Endothelial cell of umbilical vein (primary cell): Measurements from ENCODE around the gene PARVA. TPM values are rescaled to one million over a fixed set of nuclear protein-coding genes. Genes with fewer than 3 reads are reported as not detected.
"Not testable (repeated sequence)": the region's sequence is repeated elsewhere in the genome, so short reads cannot be mapped to it uniquely, and the experiment has no call there.

ENCODE experiments used
- BruUV-seq: library from RNA; stranded (reverse); fragments of 400-500 nt; replicated peaks from 2 replicates; lab custom pipeline; 2021; lab: Mats Ljungman, UMichigan
- CTCF ChIA-PET: fragments of 300-600, 350-600 bp; sonication (Branson Sonifier 250); formaldehyde crosslinking; loops from one replicate; lab custom pipeline; 2021; ENCODE audit warnings: antibody characterized with exemption, inconsistent platforms; lab: Charles Lee
- POLR2A ChIA-PET: fragments of 300-600, 350-600 bp; sonication (Branson Sonifier 250); formaldehyde crosslinking; loops from one replicate; lab custom pipeline; 2021; ENCODE audit warnings: antibody characterized with exemption, inconsistent platforms; lab: Charles Lee
- DNase-seq: peaks from one replicate; pipeline ENCODE4 v3.0.0-alpha.2; 2011; ENCODE audit warnings: low read depth, low spot score
- FAIRE-seq: peaks from 2 replicates; lab custom pipeline; 2011; peaks lifted over from hg19 to GRCh38; lab: Jason Lieb, UNC
- H2AFZ ChIP-seq: 2 replicates; pipeline ENCODE4 v1.6.0; 2012; ENCODE audit warnings: low read depth, low read length, control low read depth, inconsistent platforms
- H3K27ac ChIP-seq: 2 replicates; pipeline ENCODE4 v1.5.1; 2011; ENCODE audit warnings: low read depth, mild to moderate bottlenecking, control low read depth, low read length, moderate library complexity; ENCODE audit not compliant: insufficient read depth
- H3K27me3 ChIP-seq, 2 experiments: 2 replicates each; pipeline versions ENCODE4 v1.6.0 to v1.6.1; 2011; ENCODE audit warnings: low read length in 2 of 2, mixed read lengths in 1 of 2; ENCODE audit not compliant: control insufficient read depth in 2 of 2, insufficient read depth in 2 of 2
- H3K36me3 ChIP-seq, 2 experiments: 2 replicates in 1 of 2; 3 replicates in 1 of 2; pipeline ENCODE4 v1.5.1; 2011; ENCODE audit warnings: low read length in 2 of 2, mild to moderate bottlenecking in 1 of 2, moderate library complexity in 1 of 2; ENCODE audit not compliant: control insufficient read depth in 2 of 2, insufficient read depth in 2 of 2; ENCODE audit errors: extremely low read depth in 1 of 2
- H3K4me1 ChIP-seq: 3 replicates; pipeline ENCODE4 v1.5.1; 2011; ENCODE audit warnings: mild to moderate bottlenecking, low read length; ENCODE audit not compliant: control insufficient read depth, insufficient read depth; ENCODE audit errors: extremely low read depth
- H3K4me2 ChIP-seq: 2 replicates; pipeline ENCODE4 v1.6.1; 2011; ENCODE audit warnings: low read length, control low read depth, mixed read lengths; ENCODE audit not compliant: insufficient read depth
- H3K4me3 ChIP-seq, 3 experiments: fragments of 200-600 bp in 1 of 3; sonication (generic), shearing (Covaris generic) in 1 of 3; replicated peaks in 1 of 3; 2 replicates each; pipeline ENCODE4 v1.5.1; 2011 to 2016; ENCODE audit warnings: control low read depth in 3 of 3, low read length in 3 of 3, mild to moderate bottlenecking in 2 of 3, inconsistent platforms in 1 of 3, low read depth in 1 of 3, moderate library complexity in 1 of 3; ENCODE audit not compliant: insufficient read depth in 1 of 3
- H3K79me2 ChIP-seq: 2 replicates; pipeline ENCODE4 v1.6.0; 2012; ENCODE audit warnings: low read length, inconsistent platforms; ENCODE audit not compliant: control insufficient read depth, insufficient read depth
- H3K9ac ChIP-seq: replicated peaks from 2 replicates; pipeline ENCODE3; 2011; ENCODE audit warnings: low read length, control low read depth; ENCODE audit not compliant: insufficient read depth; ENCODE audit errors: extremely low read depth
- H3K9me1 ChIP-seq: replicated peaks from 3 replicates; pipeline ENCODE4 v1.6.0; 2011; ENCODE audit warnings: mild to moderate bottlenecking, low read length; ENCODE audit not compliant: control insufficient read depth, insufficient read depth; ENCODE audit errors: extremely low read depth
- H3K9me3 ChIP-seq: replicated peaks from 2 replicates; pipeline ENCODE4 v1.5.1; 2012; ENCODE audit warnings: low read length, inconsistent platforms; ENCODE audit not compliant: control insufficient read depth, insufficient read depth
- H4K20me1 ChIP-seq: replicated peaks from 2 replicates; pipeline ENCODE3; 2011; ENCODE audit warnings: mild to moderate bottlenecking, low read length; ENCODE audit not compliant: control insufficient read depth, insufficient read depth; ENCODE audit errors: extremely low read depth
- MAX ChIP-seq: IDR thresholded peaks from 2 replicates; pipeline ENCODE4 v1.6.1; 2011; ENCODE audit not compliant: insufficient read depth, insufficient read length
- MYC ChIP-seq: IDR thresholded peaks from one replicate; pipeline ENCODE4 v1.6.1; 2011; ENCODE audit warnings: mild to moderate bottlenecking, low read depth, low read length
- POLR2AphosphoS5 ChIP-seq: IDR thresholded peaks from 2 replicates; pipeline ENCODE4 v1.6.1; 2012; ENCODE audit warnings: low read depth, mild to moderate bottlenecking, control low read depth, low read length, moderate library complexity; ENCODE audit not compliant: insufficient read depth
- dilution Hi-C: fragments of 300-500 bp; cut with MboI; formaldehyde crosslinking; loops from one replicate; pipeline ENCODE4 v1.15.0; 2019; ENCODE audit warnings: low sequenced_read_pairs; ENCODE audit not compliant: extremely low pct_ligation_motif_present
- intact Hi-C: fragments of 100-400 bp; cut with micrococcal nuclease; formaldehyde crosslinking; loops from one replicate; pipeline ENCODE4 v1.10.0; 2022
- polyA plus RNA-seq, 4 experiments: library from polyadenylated mRNA; depleted of rRNA in 3 of 4; stranded (reverse) in 3 of 4; unstranded in 1 of 4; fragments of >200 nt; gene quantifications; 2 replicates each; pipeline versions ENCODE4 v1.2.1 to v1.2.3, GENCODE V29; 2011 to 2012; ENCODE audit warnings: missing spikeins in 1 of 4
- total RNA-seq: library from RNA; stranded (reverse); gene quantifications from 2 replicates; pipeline ENCODE4 v1.2.3, GENCODE V29; 2021

The PARVA gene
- total and polyA plus RNA-seq, 2 donors (not counting 3 experiments of a cell fraction or from before 2014, with no cell fraction given): 40.6 to 104 TPM

- no peak for TF ChIP-seq MYC
- TF ChIP-seq MAX: no peak
- TF ChIP-seq POLR2AphosphoS5: no peak
- POLR2A ChIA-PET: no interaction called here
- Histone ChIP-seq H3K27me3 (no peaks in the 10 kb centered on the region), H3K9ac (no peak overlapping the region), H3K9me3 (no peaks in the 10 kb centered on the region), H3K4me1 (no peaks in the 10 kb centered on the region), H2AFZ (no peak overlapping the region), H3K27ac (no peak overlapping the region), H3K4me3 (no peak overlapping the region), H4K20me1 (no peaks in the 10 kb centered on the region), H3K9me1 (no peaks in the 10 kb centered on the region), H3K4me2 (no peak overlapping the region), H3K79me2 (no peaks in the 10 kb centered on the region), H3K36me3 (peaks cover 2 to 11% of the 10 kb centered on the region in 2 experiments)
- BruUV-seq: no TSS peak
- FAIRE-seq: no peak
- dilution Hi-C loops (no loop called here), intact Hi-C loops (no loop called here)
- CTCF ChIA-PET: no interaction called here
- no peak for DNase-seq
Measured at GRCh38 chr11:12520054-12520453, 142.7 kb downstream of the PARVA start.

- H3K27me3 ChIP-seq, H3K9me3 ChIP-seq, H2AFZ ChIP-seq, CTCF ChIA-PET, H3K9ac ChIP-seq, H3K9me1 ChIP-seq, H3K79me2 ChIP-seq, H3K4me1 ChIP-seq, BruUV-seq, H3K4me2 ChIP-seq, H3K27ac ChIP-seq, FAIRE-seq, dilution Hi-C loops, DNase-seq, H3K4me3 ChIP-seq, POLR2A ChIA-PET, intact Hi-C loops, H4K20me1 ChIP-seq: not testable (repeated sequence)
- H3K36me3 ChIP-seq: peaks cover 2 to 10% of the 10 kb centered on the region in 2 experiments
Measured at GRCh38 chr11:12520576-12520975, 143.2 kb downstream of the PARVA start.
